Adrenal gland (tissue), 12 donors: ENCODE results near the gene LIG1. TPM values are rescaled to one million over a fixed set of nuclear protein-coding genes. Genes with fewer than 3 reads are reported as not detected.

ENCODE experiments used
- DNase-seq, 7 donors: peaks; one replicate each; pipeline ENCODE4 v3.0.0-alpha.2; 2019 to 2020
- H3K27ac ChIP-seq, 5 donors: fragments of 200-600 bp; sonication (generic) in 4 of 5; 1 replicate in 3 of 5; 2 replicates in 2 of 5; pipeline versions ENCODE4 v1.5.1 to v1.8.0; 2016 to 2020; ENCODE audit warnings: mild to moderate bottlenecking in 1 of 5
- H3K27me3 ChIP-seq: fragments of 200-600 bp; 2 replicates; pipeline ENCODE4 v1.8.0; 2021
- H3K36me3 ChIP-seq, 2 donors: fragments of 200-600 bp; replicated peaks in 1 of 2; 1 replicate in 1 of 2; 2 replicates in 1 of 2; pipeline versions ENCODE4 v1.5.1 to v1.8.0; 2018 to 2022
- H3K4me1 ChIP-seq, 2 donors: fragments of 200-600 bp; replicated peaks in 1 of 2; 1 replicate in 1 of 2; 2 replicates in 1 of 2; pipeline versions ENCODE4 v1.5.1 to v1.8.0; 2018 to 2021
- H3K4me3 ChIP-seq, 4 donors: fragments of 200-600 bp; sonication (generic) in 3 of 4; one replicate each; pipeline ENCODE4 v1.5.1; 2016 to 2018
- H3K9me3 ChIP-seq, 3 donors: fragments of 200-600 bp; sonication (generic) in 1 of 3; replicated peaks in 1 of 3; 1 replicate in 2 of 3; 2 replicates in 1 of 3; pipeline versions ENCODE4 v1.5.1 to v1.8.0; 2016 to 2021
- CTCF ChIP-seq, 6 experiments: fragments of 450-650 bp in 4 of 6; fragments of 200-600 bp in 2 of 6; sonication (generic) in 1 of 6; IDR thresholded peaks; 1 replicate in 5 of 6; 2 replicates in 1 of 6; pipeline versions ENCODE4 v1.5.1 to v1.8.0; 2016 to 2021; ENCODE audit warnings: antibody characterized with exemption in 6 of 6, mild to moderate bottlenecking in 2 of 6, moderate library complexity in 1 of 6
- POLR2A ChIP-seq, 2 donors: fragments of 450-650 bp; IDR thresholded peaks; one replicate each; pipeline ENCODE4 v1.6.1; 2017; ENCODE audit warnings: antibody characterized with exemption in 2 of 2, mild to moderate bottlenecking in 2 of 2, moderate library complexity in 1 of 2
- WGBS, 4 donors: extraction: QIAGEN DNeasy Blood & Tissue Kit in 2 of 4; methylation state at CpG; one replicate each; pipeline versions ENCODE4 v1.1.5 to v1.1.7; 2013 to 2017; 5-methylcytosine and 5-hydroxymethylcytosine counted together
- intact Hi-C, 2 donors: fragments of 100-400 bp; cut with DNase I; formaldehyde crosslinking; loops; one replicate each; pipeline versions ENCODE4 v1.14.1 to v1.15.0; 2022 to 2023
- polyA plus RNA-seq, 3 donors: library from polyadenylated mRNA; stranded (reverse); fragments of 200-250 nt in 2 of 3; fragments of 350-450 nt in 1 of 3; fragmentation: Illumina TruSeq in 1 of 3; extraction: RNeasy Lipid Tissue Mini Kit (QIAGEN cat#74804) in 1 of 3; gene quantifications; one replicate each; pipeline ENCODE4 v1.2.3, GENCODE V29; 2013 to 2014
- total RNA-seq, 9 donors: library from RNA; depleted of rRNA in 4 of 9; stranded (reverse); fragments of >200 nt in 4 of 9; fragments of 120-200 nt in 1 of 9; fragmentation: NEBNext Ultra II Directional in 1 of 9; extraction: Animal tissue kit (Norgen Biotek cat#: 25700) in 1 of 9; gene quantifications; one replicate each; pipeline versions ENCODE4 v1.1.0 to v1.2.4, GENCODE V29; 2013 to 2023
- donor health status: healthy with polysubstance abuse.
- donor health status: Bipolar disorder and iron deficiency.
- donor health status: DM: yes; HTN: yes; CAD: no.
- donor health status: DM: no; HTN: no; CAD: no.
- donor health status: DM: no; HTN: no; CAD: no.
- donor health status: DM: yes; HTN: yes; CAD: no.

Gene LIG1
- total and polyA plus RNA-seq, 12 donors: 7.5 to 79.6 (median 15.7) TPM

GRCh38 chr19:48136547-48136946, 33.6 kb downstream of the LIG1 start:
- H3K9me3 ChIP-seq: no peaks in the 10 kb centered on the region
- TF ChIP-seq CTCF (IDR thresholded peaks at IDR 0.05): no peak
- no peak for TF ChIP-seq POLR2A (IDR thresholded peaks at IDR 0.05)
- no peak overlapping the region for H3K27ac ChIP-seq
- intact Hi-C loops: no loop called here
- H3K36me3 ChIP-seq: no peaks in the 10 kb centered on the region
- DNase-seq: no peak
- H3K4me3 ChIP-seq: no peak overlapping the region
- H3K27me3 ChIP-seq: no peaks in the 10 kb centered on the region
- H3K4me1 ChIP-seq: no peaks in the 10 kb centered on the region
- 93 to 100% (median 96%) methylated on average over 4 of the region's 4 CpGs for WGBS, 4 donors

GRCh38 chr19:48135411-48135810, 34.7 kb downstream of the LIG1 start:
- Histone ChIP-seq H3K4me3 (no peak overlapping the region), H3K27ac (no peak overlapping the region), H3K4me1 (no peaks in the 10 kb centered on the region), H3K9me3 (no peaks in the 10 kb centered on the region), H3K36me3 (no peaks in the 10 kb centered on the region), H3K27me3 (no peaks in the 10 kb centered on the region)
- 75 to 82% (median 80%) methylated on average over 8 of the region's 8 CpGs for WGBS, 4 donors
- DNase-seq: no peak
- TF ChIP-seq CTCF (IDR thresholded peaks at IDR 0.05) (no peak), POLR2A (IDR thresholded peaks at IDR 0.05) (no peak)
- intact Hi-C loops: no loop called here

- WGBS, 4 donors: 89 to 94% (median 92%) methylated on average over 4 to 6 of the region's 6 CpGs
Observed at GRCh38 chr19:48133094-48133493, 37.0 kb downstream of the LIG1 start.

GRCh38 chr19:48127561-48127960, 42.6 kb downstream of the LIG1 start:
- intact Hi-C loops: no loop called here
- Histone ChIP-seq H3K27me3 (no peaks in the 10 kb centered on the region), H3K36me3 (no peaks in the 10 kb centered on the region), H3K4me3 (no peak overlapping the region), H3K27ac (no peak overlapping the region), H3K9me3 (no peaks in the 10 kb centered on the region), H3K4me1 (no peaks in the 10 kb centered on the region)
- no peak for DNase-seq
- 96 to 100% (median 97%) methylated on average over 6 of the region's 6 CpGs for WGBS, 4 donors
- TF ChIP-seq CTCF (IDR thresholded peaks at IDR 0.05): no peak
- TF ChIP-seq POLR2A (IDR thresholded peaks at IDR 0.05): no peak

More at GRCh38 chr19:48133094-48133493, 37.0 kb downstream of the LIG1 start:
- intact Hi-C loops: no loop called here
- no peak for DNase-seq
- no peak for TF ChIP-seq POLR2A (IDR thresholded peaks at IDR 0.05)
- H3K9me3 ChIP-seq: no peaks in the 10 kb centered on the region
- H3K4me3 ChIP-seq: no peak overlapping the region
- H3K36me3 ChIP-seq: no peaks in the 10 kb centered on the region
- H3K4me1 ChIP-seq: no peaks in the 10 kb centered on the region
- H3K27ac ChIP-seq: no peak overlapping the region
- H3K27me3 ChIP-seq: no peaks in the 10 kb centered on the region

GRCh38 chr19:48123907-48124651, 46.1 kb downstream of the LIG1 start:
- Histone ChIP-seq H3K27ac (no peak overlapping the region), H3K4me3 (no peak overlapping the region), H3K27me3 (no peaks in the 10 kb centered on the region), H3K4me1 (no peaks in the 10 kb centered on the region), H3K9me3 (no peaks in the 10 kb centered on the region), H3K36me3 (no peaks in the 10 kb centered on the region)
- TF ChIP-seq CTCF (IDR thresholded peaks at IDR 0.05): no peak
- no peak for TF ChIP-seq POLR2A (IDR thresholded peaks at IDR 0.05)
- WGBS, 4 donors: 77 to 81% (median 80%) methylated on average over 12 of the region's 12 CpGs
- DNase-seq: no peak
- intact Hi-C loops: no loop called here
